ENCODE results near the gene RAD51B.

- TF ChIP-seq CTCF (IDR thresholded peaks at IDR 0.05) (peak; percentile 90 to 93 (median 92)), POLR2AphosphoS5 (IDR thresholded peaks at IDR 0.05) (peak in 2 of 3 donors; percentile 25 to 49)
Measured at GRCh38 chr14:67943947-67944346, 124.4 kb downstream of the RAD51B start.
